Middle frontal gyrus (tissue), 1 donor: ENCODE measurements around the gene SAP30.
A peak's percentile ranks its signal among the peaks of the same experiment; 100 is the strongest.

Experiments
- DNase-seq: peaks from one replicate; pipeline ENCODE4 v3.0.0-alpha.2; 2015; ENCODE audit warnings: low spot score; ENCODE audit errors: extremely low spot score

Gene SAP30

GRCh38 chr4:173370477-173371291, at the start of gene SAP30:
SAP30 (plus strand) TSS chr4:173370954; CDS start chr4:173371183, 229 bp downstream.
- DNase-seq = peak; percentile 96

DNA sequence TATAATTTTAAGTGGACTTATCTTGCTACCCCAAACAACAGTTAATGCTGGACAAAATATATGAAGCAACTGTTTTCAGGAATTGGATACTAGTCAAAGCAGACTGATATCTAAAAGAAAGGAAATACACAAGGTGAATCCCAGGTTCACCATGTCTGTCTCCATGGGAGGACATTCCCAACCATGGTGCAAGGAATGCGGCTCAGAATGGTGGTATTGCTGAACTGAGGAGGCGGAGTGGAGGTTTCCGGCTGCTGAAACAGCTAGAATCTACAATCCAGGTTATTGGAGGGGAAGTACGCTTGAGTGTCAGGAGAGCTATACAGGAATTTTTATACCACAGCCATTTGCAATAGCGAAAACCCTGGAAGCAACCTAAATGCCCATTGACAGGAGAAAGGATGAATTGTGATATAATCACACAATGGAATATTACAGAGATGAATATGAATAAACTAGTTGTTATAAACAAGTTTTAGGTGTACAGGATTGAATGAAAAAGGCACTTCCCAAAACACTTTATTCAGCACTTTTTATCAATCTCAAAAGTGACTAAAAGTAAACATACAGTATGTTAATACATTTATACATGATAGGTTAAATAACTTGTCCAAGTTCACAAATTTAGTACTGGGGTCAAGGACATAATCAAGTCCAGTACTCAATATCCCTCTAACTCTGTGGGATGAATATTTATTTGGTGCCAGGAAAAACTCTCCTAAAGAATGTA, 45.6 kb upstream of the SAP30 start:
- no peak for DNase-seq

DNA sequence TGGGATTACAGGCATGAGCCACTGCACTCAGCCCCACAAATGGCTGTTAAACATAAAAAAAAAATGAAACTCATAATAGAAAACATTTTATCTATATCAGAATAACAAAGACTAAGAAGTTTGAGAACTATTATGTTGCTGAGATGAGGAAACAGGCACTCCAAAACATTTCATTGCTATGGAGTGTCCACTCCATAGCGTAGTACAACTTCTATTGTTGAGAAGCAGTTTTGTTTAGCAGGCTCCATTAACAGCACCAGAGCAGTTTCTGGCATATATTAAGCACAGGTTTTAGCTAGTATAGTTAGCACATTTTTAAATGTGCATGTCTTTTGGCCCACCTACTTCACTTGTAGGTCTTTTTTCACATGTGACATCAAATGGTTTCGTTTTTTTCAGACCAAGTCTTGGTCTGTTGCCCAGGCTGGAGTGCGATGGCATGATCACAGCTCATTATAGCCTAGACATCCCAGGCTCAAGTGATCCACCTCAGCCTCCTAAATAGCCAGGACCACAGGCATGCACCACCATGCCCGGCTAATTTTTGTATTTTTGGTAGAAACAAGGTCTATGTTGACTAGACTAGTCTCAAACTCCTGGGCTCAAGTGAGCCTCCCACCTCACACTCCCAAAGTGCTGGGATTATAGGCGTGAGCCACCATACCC, 42.4 kb upstream of the SAP30 start:
- no peak for DNase-seq

DNA sequence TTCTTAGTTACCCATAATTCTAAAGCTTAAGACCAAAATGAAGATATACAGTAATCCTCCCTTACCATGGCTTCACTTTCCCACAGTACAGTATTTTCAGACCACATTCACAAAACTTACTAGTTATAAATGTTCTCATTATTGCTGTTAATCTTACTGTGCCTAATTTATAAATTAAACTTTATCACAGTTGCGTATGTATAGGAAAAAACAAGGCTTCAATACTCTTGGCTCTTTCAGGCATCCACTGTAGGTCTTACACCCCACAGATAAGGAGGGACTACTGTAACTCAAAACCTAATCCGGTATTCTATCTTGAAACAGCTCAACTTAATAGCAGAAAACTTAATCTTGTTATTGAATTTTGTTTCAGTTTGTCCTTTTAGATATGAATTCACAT, 40.2 kb upstream of the SAP30 start:
- DNase-seq = no peak

- DNase-seq = no peak
Measured at GRCh38 chr4:173332021-173332487, 38.7 kb upstream of the SAP30 start.

DNA sequence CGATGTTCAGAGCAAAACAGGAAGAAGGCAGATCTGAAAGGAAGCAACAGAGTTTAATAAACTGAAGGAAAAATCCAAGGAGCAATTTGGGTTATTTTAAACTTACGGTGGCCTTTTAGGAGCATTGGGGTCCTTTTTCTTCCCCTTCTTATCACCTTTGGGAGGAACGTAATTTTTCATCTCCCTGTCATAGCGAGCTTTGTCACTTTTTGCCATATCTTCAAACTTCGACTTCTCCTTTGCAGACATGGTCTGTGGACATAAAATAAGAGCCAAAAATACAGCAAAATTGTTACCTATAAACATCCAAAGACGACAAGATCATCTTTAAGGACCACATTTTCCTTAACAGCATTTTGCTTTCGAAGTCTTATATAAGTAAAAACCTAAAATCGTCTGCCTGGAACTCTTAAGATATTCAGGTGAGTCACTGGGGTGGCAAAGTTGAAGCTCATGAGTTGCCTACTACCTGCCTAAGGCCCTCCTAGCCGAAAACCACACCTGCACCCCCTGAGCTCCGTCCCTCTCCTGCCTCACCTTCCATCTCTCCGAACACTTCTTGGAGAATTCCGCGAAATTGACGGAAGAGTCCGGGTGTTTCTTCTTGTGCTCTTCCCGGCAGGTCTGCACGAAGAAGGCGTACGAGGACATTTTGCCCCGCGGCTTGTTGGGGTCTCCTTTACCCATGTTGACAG, 37.6 kb upstream of the SAP30 start:
- DNase-seq = no peak

DNA sequence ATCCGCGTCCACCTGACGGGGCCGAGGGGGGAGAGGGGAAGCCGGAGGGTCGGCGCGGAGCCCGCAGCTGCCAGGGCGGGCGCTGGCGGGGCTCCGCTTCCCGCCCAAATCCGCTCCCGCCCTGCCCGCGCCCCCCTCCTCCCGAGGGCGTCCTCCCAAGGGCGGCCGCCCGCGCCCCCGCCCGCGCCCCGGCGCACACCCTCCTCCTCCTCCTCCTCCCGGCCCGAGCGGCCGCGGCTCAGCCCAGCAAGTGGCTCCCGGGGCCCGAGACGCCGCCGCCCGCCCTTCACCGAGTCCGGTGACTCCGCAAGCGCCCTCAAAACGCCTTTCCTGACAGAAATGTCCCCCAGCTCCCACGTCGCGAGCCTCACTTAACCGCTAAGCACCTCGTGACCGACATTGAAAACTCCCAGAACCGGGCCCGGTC, 37.1 kb upstream of the SAP30 start:
- DNase-seq = no peak

DNA sequence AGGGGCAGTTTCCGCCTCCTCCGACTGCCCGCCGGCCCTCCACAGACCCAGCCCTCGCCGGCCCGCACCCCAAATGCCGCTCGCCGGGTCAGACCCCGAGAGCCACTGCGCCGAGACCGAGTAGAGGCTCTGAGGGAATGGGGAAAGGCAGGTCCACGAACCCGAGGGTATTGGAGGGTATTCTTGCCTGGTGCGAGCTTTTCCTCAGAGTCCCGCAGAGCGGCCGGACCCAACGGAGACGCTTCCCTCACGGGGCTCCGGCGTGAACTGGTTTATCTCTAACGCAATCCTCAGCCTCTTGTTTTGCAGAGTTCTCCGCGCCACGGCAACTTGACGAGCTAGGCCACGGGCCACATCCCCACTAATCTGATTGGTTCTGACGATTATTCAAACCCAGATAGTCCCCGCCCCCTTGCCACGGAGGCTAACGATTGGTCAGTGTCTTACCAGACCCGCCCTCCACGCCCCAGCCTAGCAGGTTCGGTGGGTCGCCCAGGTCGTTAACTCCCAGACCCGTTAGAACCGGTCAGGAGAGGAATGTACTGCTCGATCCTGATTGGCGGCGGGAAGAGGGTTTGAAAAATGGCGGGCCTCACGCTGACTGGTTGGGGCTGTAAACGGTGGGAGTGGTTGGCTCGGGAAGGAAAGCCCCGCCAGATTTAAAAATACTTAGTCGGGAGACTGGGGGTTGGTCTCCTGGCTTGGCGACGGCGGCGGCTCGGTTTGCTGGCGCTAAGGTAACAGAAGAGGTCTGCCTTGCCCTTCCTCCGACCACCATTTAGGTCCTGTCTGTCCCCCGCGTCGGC, 36.5 kb upstream of the SAP30 start, which contains the start of gene HMGB2:
TSS of gene HMGB2 (minus strand) at position 274 of the 806 bp plus-strand sequence. CDS start 709 bp downstream, outside the sequence.
- peak; percentile 99 for DNase-seq

DNA sequence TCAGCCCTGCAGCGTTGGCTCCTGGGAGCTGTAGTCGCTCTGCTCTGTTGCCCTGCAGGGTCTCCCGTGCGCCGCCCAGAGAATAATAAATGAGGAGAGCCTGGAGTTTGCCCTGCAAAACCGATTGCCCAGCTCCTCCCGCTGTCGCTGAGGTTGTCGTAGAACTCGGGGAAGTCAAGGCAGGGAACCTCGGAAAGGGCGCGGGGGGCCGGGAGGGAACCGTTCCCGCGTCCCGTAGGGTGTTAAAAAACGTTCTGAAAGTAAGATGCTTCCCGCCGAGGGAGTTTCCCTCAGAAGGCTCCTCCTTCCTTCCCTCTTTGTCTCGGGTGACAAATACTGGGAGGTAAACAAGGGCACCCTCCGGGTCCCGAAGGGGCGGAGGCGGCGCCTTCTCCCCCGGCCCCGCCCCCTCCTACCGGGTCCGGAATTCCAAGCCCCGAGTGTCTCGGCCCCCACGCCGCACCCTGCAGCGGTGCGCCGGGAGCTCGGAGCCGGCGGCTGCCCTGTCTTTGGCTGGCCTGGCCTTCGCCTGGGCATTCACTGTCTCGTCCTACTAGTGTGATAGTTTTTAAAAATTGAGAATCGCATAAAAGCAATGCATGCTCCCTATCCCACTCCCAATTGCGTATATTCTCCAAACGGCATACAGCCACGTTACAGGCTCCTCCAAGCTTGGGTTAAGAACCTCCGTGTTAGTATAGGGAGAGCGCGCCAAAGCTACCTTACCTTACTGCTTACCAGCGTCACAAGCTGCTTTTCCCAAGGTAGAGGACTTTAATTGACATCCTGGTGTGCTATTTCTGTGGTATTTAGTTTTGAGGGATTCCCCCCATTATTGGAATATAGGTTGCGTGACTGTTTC, 35.6 kb upstream of the SAP30 start:
- DNase-seq = no peak

- no peak for DNase-seq
Measured at GRCh38 chr4:173337463-173337862, 33.3 kb upstream of the SAP30 start.

GRCh38 chr4:173343832-173344397, 26.8 kb upstream of the SAP30 start:
- DNase-seq = no peak

GRCh38 chr4:173345648-173346047, 25.1 kb upstream of the SAP30 start:
- no peak for DNase-seq

- DNase-seq = no peak
Measured at GRCh38 chr4:173346074-173346473, 24.7 kb upstream of the SAP30 start.

DNA sequence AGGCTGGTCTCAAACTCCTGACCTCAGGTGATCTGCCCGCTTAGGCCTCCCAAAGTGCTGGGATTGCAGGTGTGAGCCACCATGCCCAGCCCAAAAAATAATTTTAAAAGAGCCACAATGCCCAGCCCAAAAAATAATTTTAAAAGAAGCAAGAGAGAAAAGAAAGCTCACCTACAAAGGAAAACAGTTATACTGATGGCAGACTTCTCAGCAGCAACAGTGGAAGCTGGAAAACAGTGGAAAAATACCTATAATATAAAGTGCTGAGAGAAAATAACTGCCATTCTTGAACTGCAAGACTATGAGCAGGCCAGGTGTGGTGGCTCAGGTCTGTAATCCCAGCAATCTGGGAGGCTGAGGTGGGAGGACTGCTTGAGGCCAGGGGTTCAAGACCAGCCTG, 23.3 kb upstream of the SAP30 start:
- no peak for DNase-seq

DNA sequence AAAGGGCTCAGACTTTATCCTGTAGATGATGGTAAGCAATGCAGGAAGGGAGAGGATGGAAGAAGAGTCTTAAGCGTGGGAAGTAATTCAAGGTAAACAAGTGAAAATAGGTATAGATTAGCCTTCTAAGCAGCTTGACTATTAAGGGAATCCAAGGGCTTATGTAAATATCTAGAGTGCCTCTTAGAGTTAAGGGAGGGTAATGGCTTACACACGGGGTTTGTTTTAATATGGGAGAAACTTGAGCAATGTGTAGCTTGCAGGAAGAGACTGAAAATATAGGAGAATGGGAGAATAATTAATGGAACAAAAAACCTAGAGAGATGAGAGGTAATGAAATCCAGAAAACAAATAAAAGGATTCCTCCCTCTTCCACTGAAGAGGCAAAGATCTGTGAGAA, 12.8 kb upstream of the SAP30 start:
- no peak for DNase-seq

GRCh38 chr4:173360587-173361221, 10.1 kb upstream of the SAP30 start:
- DNase-seq = no peak

GRCh38 chr4:173362666-173363065, 8.1 kb upstream of the SAP30 start:
- no peak for DNase-seq

DNA sequence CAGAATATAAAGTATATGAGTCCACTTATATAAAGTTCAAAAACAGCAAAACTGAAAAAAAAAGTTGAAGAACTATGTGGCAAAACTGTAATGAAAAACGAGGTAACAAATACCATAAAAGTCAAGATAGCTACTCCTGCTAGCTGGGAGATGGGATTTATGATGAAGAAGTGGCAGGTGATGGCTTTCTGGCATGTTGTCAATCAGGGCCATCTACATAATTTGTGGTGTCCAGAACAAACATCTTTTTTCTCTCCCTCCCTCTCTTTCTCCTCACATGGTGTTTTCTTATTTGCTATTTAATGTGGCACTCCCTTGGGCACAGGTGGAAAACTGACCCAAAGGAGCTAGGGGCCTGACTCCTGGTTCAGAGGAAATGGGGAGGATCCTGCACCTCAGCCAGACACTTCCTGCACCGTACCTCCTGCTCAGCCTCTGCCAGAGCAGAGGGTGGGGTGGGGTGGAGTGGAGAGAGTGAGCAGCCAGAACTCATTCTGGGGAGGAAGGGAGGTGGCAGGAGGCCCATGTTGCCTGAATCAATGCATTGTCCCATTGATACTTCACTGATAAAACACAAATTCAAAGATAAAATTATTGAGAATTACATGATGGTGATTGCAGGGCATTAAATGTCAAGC, 5.3 kb upstream of the SAP30 start:
- no peak for DNase-seq
